Heart left ventricle (tissue), 16 donors: ENCODE measurements around the gene STAG3. TPM values are rescaled to one million over a fixed set of nuclear protein-coding genes. Genes with fewer than 3 reads are reported as not detected.
"Not testable (repeated sequence)": the region's sequence is repeated elsewhere in the genome, so short reads cannot be mapped to it uniquely, and the experiment has no call there.

ENCODE experiments used
- ATAC-seq, 4 donors: fragments of 200-7000 bp; cut with Tn5 transposase; one replicate each; pipeline ENCODE4 v1.9.1; 2020 to 2022; ENCODE audit warnings: moderate library complexity in 4 of 4, mild to moderate bottlenecking in 3 of 4, moderate number of reproducible peaks in 1 of 4
- DNase-seq, 5 donors: peaks; one replicate each; pipeline ENCODE4 v3.0.0-alpha.2; 2020
- H3K27ac ChIP-seq, 12 donors: fragments of 200-600 bp; sonication (generic) in 4 of 12; one replicate each; pipeline versions ENCODE4 v1.5.0 to v1.8.0; 2016 to 2022; ENCODE audit warnings: mild to moderate bottlenecking in 2 of 12
- H3K27me3 ChIP-seq, 9 donors: fragments of 200-600 bp; sonication (generic) in 2 of 9; one replicate each; pipeline versions ENCODE4 v1.5.1 to v1.8.0; 2016 to 2022; ENCODE audit warnings: mild to moderate bottlenecking in 3 of 9
- H3K36me3 ChIP-seq, 9 donors: fragments of 200-600 bp; sonication (generic) in 2 of 9; one replicate each; pipeline versions ENCODE4 v1.5.0 to v1.8.0; 2018 to 2022; ENCODE audit warnings: mild to moderate bottlenecking in 2 of 9
- H3K4me1 ChIP-seq, 12 donors: fragments of 200-600 bp; sonication (generic) in 4 of 12; one replicate each; pipeline versions ENCODE4 v1.5.0 to v1.8.0; 2016 to 2022; ENCODE audit warnings: mild to moderate bottlenecking in 3 of 12
- H3K4me3 ChIP-seq, 12 donors: fragments of 200-600 bp; sonication (generic) in 4 of 12; one replicate each; pipeline versions ENCODE4 v1.5.0 to v1.8.0; 2017 to 2022; ENCODE audit warnings: mild to moderate bottlenecking in 9 of 12, moderate library complexity in 4 of 12
- H3K9me3 ChIP-seq, 12 donors: fragments of 200-600 bp; sonication (generic) in 4 of 12; one replicate each; pipeline versions ENCODE4 v1.5.0 to v1.8.0; 2016 to 2022; ENCODE audit warnings: mild to moderate bottlenecking in 1 of 12
- POLR2A ChIP-seq, 2 donors: fragments of 450-650 bp; IDR thresholded peaks; one replicate each; pipeline ENCODE4 v1.6.1; 2017; ENCODE audit warnings: antibody characterized with exemption in 2 of 2, mild to moderate bottlenecking in 2 of 2, moderate library complexity in 2 of 2
- WGBS, 4 donors: extraction: QIAGEN DNeasy Blood & Tissue Kit in 2 of 4; methylation state at CpG; one replicate each; pipeline versions ENCODE4 v1.1.5 to v1.1.7; 2013 to 2018; 5-methylcytosine and 5-hydroxymethylcytosine counted together
- intact Hi-C, 10 donors: fragments of 100-400 bp; cut with DNase I; formaldehyde crosslinking; loops; one replicate each; pipeline versions ENCODE4 v1.11.1 to v1.14.2; 2022
- polyA plus RNA-seq, 2 donors: library from polyadenylated mRNA; stranded (reverse); fragments of 200-250 nt; gene quantifications; one replicate each; pipeline ENCODE4 v1.2.3, GENCODE V29; 2013
- total RNA-seq, 9 donors: library from RNA; depleted of rRNA in 2 of 9; stranded (reverse); fragments of >200 nt in 2 of 9; fragmentation: NEBNext Ultra II Directional in 3 of 9; extraction: Animal tissue kit (Norgen Biotek cat#: 25700) in 3 of 9; gene quantifications; one replicate each; pipeline versions ENCODE4 v1.1.0 to v1.2.4, GENCODE V29; 2016 to 2023
- TF ChIP-seq, protein P1 (sequence below), 12 donors: fragments of 200-600 bp; sonication (generic) in 4 of 12; IDR thresholded peaks; one replicate each; pipeline versions ENCODE4 v1.5.0 to v1.8.0; 2018 to 2022; ENCODE audit warnings: antibody characterized with exemption in 12 of 12, mild to moderate bottlenecking in 5 of 12
- donor health status: ischemic (EF 13 %, LVEDD 7.1; RV severe dilation, severe dysfunction).
- donor health status: healthy with polysubstance abuse.
- donor health status: DM: no; HTN: yes; CAD: no.
- donor health status: DM: no; HTN: no; CAD: no.
- donor health status: ischemic (EF 25% LVEDD 6.9; RV normal size, moderate dysfunction).
- donor health status: ischemic (EF 25% LVEDD 5.7; RV mildly dilated, moderate dysfunction).
- donor health status: healthy.
- donor health status: DM: yes; HTN: yes; CAD: no.
- donor health status: ischemic (EF 35%, LVEDD 5.7; RV mildly dilated, moderate dysfunction).
- donor health status: nonischemic (EF 11% LVEDD 7.7; RV severe dilation, severe dysfunction).
- donor health status: DM: yes; HTN: yes; CAD: no.
- donor health status: PGD.
- donor health status: ischemic (EF 29% LVEDD 5.4; RV normal size, mild dysfunction).
- donor health status: nonischemic (EF 23%, LVEDD 6.1; RV moderate dilation, normal function).

The STAG3 gene
- total and polyA plus RNA-seq, 11 donors = 0.09 to 1.3 (median 0.58) TPM; not detected in 1

GRCh38 chr7:100222445-100223132 lies 44.9 kb downstream of the STAG3 start:
- peak overlapping the region in 1 of 12 donors; percentile 89 for H3K27ac ChIP-seq
- peaks cover 0 to under 1% (median 0%) of the 10 kb centered on the region in 12 donors for H3K4me1 ChIP-seq
- ATAC-seq = no peak
- peaks cover 0 to 9% (median 0%) of the 10 kb centered on the region in 9 donors for H3K36me3 ChIP-seq
- no peaks in the 10 kb centered on the region for H3K9me3 ChIP-seq
- 94 to 95% (median 95%) methylated on average over 13 of the region's 13 CpGs for WGBS, 4 donors
- TF ChIP-seq POLR2A (IDR thresholded peaks at IDR 0.05) = no peak
- TF ChIP-seq, protein P1, sequence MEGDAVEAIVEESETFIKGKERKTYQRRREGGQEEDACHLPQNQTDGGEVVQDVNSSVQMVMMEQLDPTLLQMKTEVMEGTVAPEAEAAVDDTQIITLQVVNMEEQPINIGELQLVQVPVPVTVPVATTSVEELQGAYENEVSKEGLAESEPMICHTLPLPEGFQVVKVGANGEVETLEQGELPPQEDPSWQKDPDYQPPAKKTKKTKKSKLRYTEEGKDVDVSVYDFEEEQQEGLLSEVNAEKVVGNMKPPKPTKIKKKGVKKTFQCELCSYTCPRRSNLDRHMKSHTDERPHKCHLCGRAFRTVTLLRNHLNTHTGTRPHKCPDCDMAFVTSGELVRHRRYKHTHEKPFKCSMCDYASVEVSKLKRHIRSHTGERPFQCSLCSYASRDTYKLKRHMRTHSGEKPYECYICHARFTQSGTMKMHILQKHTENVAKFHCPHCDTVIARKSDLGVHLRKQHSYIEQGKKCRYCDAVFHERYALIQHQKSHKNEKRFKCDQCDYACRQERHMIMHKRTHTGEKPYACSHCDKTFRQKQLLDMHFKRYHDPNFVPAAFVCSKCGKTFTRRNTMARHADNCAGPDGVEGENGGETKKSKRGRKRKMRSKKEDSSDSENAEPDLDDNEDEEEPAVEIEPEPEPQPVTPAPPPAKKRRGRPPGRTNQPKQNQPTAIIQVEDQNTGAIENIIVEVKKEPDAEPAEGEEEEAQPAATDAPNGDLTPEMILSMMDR (IDR thresholded peaks at IDR 0.05) = no peak
- no peaks in the 10 kb centered on the region for H3K27me3 ChIP-seq
- peak overlapping the region in 1 of 12 donors; percentile 55 for H3K4me3 ChIP-seq
- intact Hi-C loops = no loop called here
- DNase-seq = peak in 1 of 5 donors; percentile 44

- H3K36me3 ChIP-seq, H3K4me1 ChIP-seq, intact Hi-C loops, H3K27me3 ChIP-seq, ATAC-seq, H3K9me3 ChIP-seq, H3K4me3 ChIP-seq, H3K27ac ChIP-seq: not testable (repeated sequence)
- WGBS, 4 donors = 80 to 95% (median 93%) methylated on average over 16 to 17 of the region's 17 CpGs
- peak in 1 of 5 donors; percentile 50 for DNase-seq
These were observed 45.7 kb downstream of the STAG3 start for GRCh38 chr7:100223376-100223927.

DNA sequence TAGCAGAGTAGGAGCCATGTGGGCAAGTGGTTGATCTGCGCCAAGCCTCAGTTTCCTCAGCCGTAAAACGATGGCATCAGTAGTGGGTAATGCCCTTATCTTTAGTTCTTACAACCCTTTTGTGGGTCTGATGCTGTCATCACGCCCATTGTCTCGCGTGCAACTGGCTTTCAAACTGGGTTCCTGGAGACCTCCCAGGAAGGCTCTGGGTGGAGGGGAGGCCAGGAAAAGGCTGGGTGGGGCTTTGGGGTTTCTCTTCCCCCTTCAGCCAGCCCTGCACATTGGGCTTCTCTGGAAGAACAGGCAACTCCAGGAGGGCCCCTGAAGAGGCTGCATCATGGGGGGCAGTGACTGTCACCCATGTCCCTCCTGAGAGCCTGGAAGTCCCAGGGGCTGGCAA lies 47.2 kb downstream of the STAG3 start:
- H3K27ac ChIP-seq, H3K27me3 ChIP-seq, H3K4me3 ChIP-seq, H3K4me1 ChIP-seq, intact Hi-C loops, ATAC-seq, H3K36me3 ChIP-seq, H3K9me3 ChIP-seq: not testable (repeated sequence)
- DNase-seq = peak in 1 of 5 donors; percentile 20
- 77 to 86% (median 83%) methylated on average over 5 to 6 of the region's 6 CpGs for WGBS, 4 donors

- DNase-seq = peak in 1 of 5 donors; percentile 8
- WGBS, 4 donors = 85 to 89% (median 87%) methylated on average over 8 of the region's 8 CpGs
- ATAC-seq, H3K36me3 ChIP-seq, H3K27me3 ChIP-seq, H3K9me3 ChIP-seq, H3K4me3 ChIP-seq, H3K4me1 ChIP-seq, H3K27ac ChIP-seq, intact Hi-C loops: not testable (repeated sequence)
These were observed 57.1 kb downstream of the STAG3 start for GRCh38 chr7:100234660-100235317.

DNA sequence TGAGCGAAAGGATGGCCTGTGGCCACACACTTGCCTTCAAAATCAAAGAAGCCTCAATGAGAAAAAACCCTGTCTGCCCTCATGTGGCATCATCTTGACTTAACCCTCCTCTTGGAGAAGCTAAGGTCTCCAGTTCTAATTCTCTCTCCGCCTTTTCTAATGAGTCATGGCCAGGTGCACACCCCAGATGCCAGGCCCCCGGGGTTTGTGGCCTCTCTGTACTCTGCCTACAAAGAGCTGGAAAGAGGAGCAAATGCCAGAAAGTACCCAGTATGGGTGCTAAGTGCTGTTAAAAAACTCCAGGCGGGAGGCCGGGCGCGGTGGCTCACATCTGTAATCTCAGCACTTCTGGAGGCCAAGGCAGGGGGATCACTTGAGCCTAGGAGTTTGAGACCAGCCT lies 62.3 kb downstream of the STAG3 start:
- H3K36me3 ChIP-seq, H3K4me3 ChIP-seq, H3K9me3 ChIP-seq, H3K27me3 ChIP-seq, ATAC-seq, H3K27ac ChIP-seq, intact Hi-C loops, DNase-seq: not testable (repeated sequence)
- 93 to 100% (median 98%) methylated on average over 7 of the region's 7 CpGs for WGBS, 4 donors
- peaks cover 0 to 20% (median 2%) of the 10 kb centered on the region in 12 donors for H3K4me1 ChIP-seq

GRCh38 chr7:100243385-100243784 lies 65.7 kb downstream of the STAG3 start:
- H3K9me3 ChIP-seq, intact Hi-C loops, H3K4me3 ChIP-seq, H3K36me3 ChIP-seq, H3K27me3 ChIP-seq: not testable (repeated sequence)
- 51 to 64% (median 60%) methylated on average over 6 to 12 of the region's 12 CpGs for WGBS, 4 donors
- DNase-seq (peak in 4 of 5 donors; percentile 28 to 87 (median 72)), ATAC-seq (peak; percentile 61 to 82 (median 72))
- H3K27ac ChIP-seq = peak overlapping the region in 3 of 12 donors; percentile 15 to 58 (median 51)
- peaks cover 0 to 17% (median 2%) of the 10 kb centered on the region in 12 donors for H3K4me1 ChIP-seq

- H3K27me3 ChIP-seq, H3K9me3 ChIP-seq, DNase-seq, intact Hi-C loops, H3K4me3 ChIP-seq, H3K36me3 ChIP-seq: not testable (repeated sequence)
- H3K27ac ChIP-seq = peak overlapping the region in 2 of 12 donors; percentile 24 to 55
- ATAC-seq = peak; percentile 34 to 62 (median 52)
- 53 to 57% (median 54%) methylated on average over 9 of the region's 9 CpGs for WGBS, 4 donors
- H3K4me1 ChIP-seq = peaks cover 0 to 17% (median 2%) of the 10 kb centered on the region in 12 donors
These were observed 67.4 kb downstream of the STAG3 start for GRCh38 chr7:100244988-100245605.

- H3K4me1 ChIP-seq = peaks cover 0 to 15% (median 2%) of the 10 kb centered on the region in 12 donors
- H3K36me3 ChIP-seq, H3K27me3 ChIP-seq, H3K4me3 ChIP-seq, DNase-seq, H3K27ac ChIP-seq, H3K9me3 ChIP-seq, intact Hi-C loops: not testable (repeated sequence)
- 87 to 89% (median 89%) methylated on average over 15 of the region's 15 CpGs for WGBS, 4 donors
- ATAC-seq = peak in 1 of 4 donors; percentile 8
These were observed 68.6 kb downstream of the STAG3 start for GRCh38 chr7:100246121-100246864.

- 96 to 98% (median 96%) methylated on average over 9 of the region's 9 CpGs for WGBS, 4 donors
- H3K4me3 ChIP-seq, H3K36me3 ChIP-seq, H3K27ac ChIP-seq, H3K9me3 ChIP-seq, intact Hi-C loops, H3K27me3 ChIP-seq, DNase-seq, ATAC-seq: not testable (repeated sequence)
- H3K4me1 ChIP-seq = peaks cover 0 to 15% (median 2%) of the 10 kb centered on the region in 12 donors
These were observed 69.1 kb downstream of the STAG3 start for GRCh38 chr7:100246865-100247137.
